Liver (tissue), 9 donors: ENCODE measurements around the gene CCL24. TPM values are rescaled to one million over a fixed set of nuclear protein-coding genes. Genes with fewer than 3 reads are reported as not detected.
"Not testable (repeated sequence)": the region's sequence is repeated elsewhere in the genome, so short reads cannot be mapped to it uniquely, and the experiment has no call there.

Experiments
- DNase-seq: peaks from one replicate; pipeline ENCODE4 v3.0.0-alpha.2; 2017; ENCODE audit warnings: low spot score
- H3K27ac ChIP-seq, 2 donors: one replicate each; pipeline ENCODE4 v1.7.0; 2013; ENCODE audit warnings: inconsistent platforms in 2 of 2, low read length in 2 of 2, control low read depth in 1 of 2, low read depth in 1 of 2, mild to moderate bottlenecking in 1 of 2
- H3K27me3 ChIP-seq, 4 donors: one replicate each; pipeline versions ENCODE4 v1.6.1 to v1.7.0; 2013; ENCODE audit warnings: low read length in 3 of 4, inconsistent platforms in 1 of 4, mild to moderate bottlenecking in 1 of 4, moderate library complexity in 1 of 4; ENCODE audit not compliant: control insufficient read depth in 4 of 4, insufficient read depth in 4 of 4
- H3K36me3 ChIP-seq, 4 donors: one replicate each; pipeline versions ENCODE4 v1.6.1 to v1.7.0; 2013; ENCODE audit warnings: low read length in 3 of 4, mild to moderate bottlenecking in 3 of 4, low read depth in 1 of 4, moderate library complexity in 1 of 4; ENCODE audit not compliant: control insufficient read depth in 4 of 4, insufficient read depth in 3 of 4
- H3K4me1 ChIP-seq, 4 donors: one replicate each; pipeline versions ENCODE4 v1.6.1 to v1.7.0; 2013; ENCODE audit warnings: low read length in 3 of 4, mild to moderate bottlenecking in 3 of 4, moderate library complexity in 1 of 4; ENCODE audit not compliant: control insufficient read depth in 4 of 4, insufficient read depth in 4 of 4
- H3K4me3 ChIP-seq, 3 donors: one replicate each; pipeline versions ENCODE4 v1.6.1 to v1.7.0; 2013; ENCODE audit warnings: low read length in 3 of 3, control low read depth in 1 of 3, low read depth in 1 of 3, mild to moderate bottlenecking in 1 of 3
- H3K9ac ChIP-seq, 2 donors: one replicate each; pipeline ENCODE4 v1.7.0; 2013; ENCODE audit warnings: low read length in 2 of 2, mild to moderate bottlenecking in 2 of 2, moderate library complexity in 2 of 2, control low read depth in 1 of 2, low read depth in 1 of 2
- H3K9me3 ChIP-seq, 4 donors: one replicate each; pipeline versions ENCODE4 v1.6.1 to v1.7.0; 2013; ENCODE audit warnings: low read length in 3 of 4; ENCODE audit not compliant: control insufficient read depth in 4 of 4
- EGR1 ChIP-seq, 2 donors: IDR thresholded peaks; 2 replicates each; pipeline ENCODE4 v1.6.1; 2016 to 2018; ENCODE audit warnings: antibody characterized with exemption in 2 of 2, low read depth in 2 of 2
- FOXA1 ChIP-seq: IDR thresholded peaks from 2 replicates; pipeline ENCODE4 v1.6.1; 2016; ENCODE audit warnings: antibody characterized with exemption
- GABPA ChIP-seq, 2 donors: IDR thresholded peaks in 1 of 2; conservative IDR thresholded peaks in 1 of 2; 2 replicates each; pipeline ENCODE4 v1.6.1; 2016; ENCODE audit warnings: antibody characterized with exemption in 2 of 2, mild to moderate bottlenecking in 1 of 2, moderate library complexity in 1 of 2
- HNF4A ChIP-seq, 2 donors: conservative IDR thresholded peaks; 2 replicates each; pipeline ENCODE4 v1.6.1; 2016; ENCODE audit warnings: antibody characterized with exemption in 2 of 2, mild to moderate bottlenecking in 2 of 2
- HNF4G ChIP-seq: IDR thresholded peaks from 2 replicates; pipeline ENCODE4 v1.6.1; 2016; ENCODE audit warnings: antibody characterized with exemption
- JUND ChIP-seq, 2 donors: IDR thresholded peaks; 2 replicates each; pipeline ENCODE4 v1.6.1; 2016; ENCODE audit warnings: antibody characterized with exemption in 2 of 2
- NR2F2 ChIP-seq: IDR thresholded peaks from 2 replicates; pipeline ENCODE4 v1.6.1; 2016; ENCODE audit warnings: antibody characterized with exemption
- RAD21 ChIP-seq, 2 donors: IDR thresholded peaks; 2 replicates each; pipeline ENCODE4 v1.6.1; 2016; ENCODE audit warnings: antibody characterized with exemption in 2 of 2, mild to moderate bottlenecking in 2 of 2
- REST ChIP-seq: IDR thresholded peaks from 2 replicates; pipeline ENCODE4 v1.6.1; 2016; ENCODE audit warnings: antibody characterized with exemption, mild to moderate bottlenecking
- RXRA ChIP-seq, 2 donors: IDR thresholded peaks; 2 replicates each; pipeline ENCODE4 v1.6.1; 2017 to 2018; ENCODE audit warnings: antibody characterized with exemption in 2 of 2, mild to moderate bottlenecking in 1 of 2
- SP1 ChIP-seq: IDR thresholded peaks from 2 replicates; pipeline ENCODE4 v1.6.1; 2018; ENCODE audit warnings: antibody characterized with exemption, mild to moderate bottlenecking
- TAF1 ChIP-seq: conservative IDR thresholded peaks from 2 replicates; pipeline ENCODE4 v1.6.1; 2016; ENCODE audit warnings: antibody characterized with exemption, mild to moderate bottlenecking
- YY1 ChIP-seq: IDR thresholded peaks from 2 replicates; pipeline ENCODE4 v1.6.1; 2016; ENCODE audit warnings: antibody characterized with exemption, mild to moderate bottlenecking
- WGBS: extraction: QIAGEN DNeasy Blood & Tissue Kit; methylation state at CpG from one replicate; pipeline ENCODE4 v1.1.7; 2013; 5-methylcytosine and 5-hydroxymethylcytosine counted together
- polyA plus RNA-seq, 2 donors: library from polyadenylated mRNA; stranded (reverse) in 1 of 2; unstranded in 1 of 2; fragments of 200-250 nt in 1 of 2; fragments of >200 nt in 1 of 2; fragmentation: Nextera tagmentation in 1 of 2; extraction: Ambion mirVana in 1 of 2; gene quantifications; one replicate each; pipeline versions ENCODE4 v1.2.1 to v1.2.3, GENCODE V29; 2013 to 2015
- total RNA-seq, 2 donors: library from RNA; depleted of rRNA; stranded (reverse); fragments of >200 nt; gene quantifications; one replicate each; pipeline ENCODE4 v1.2.3, GENCODE V29; 2014
- TF ChIP-seq, protein P1 (sequence below): fragments of 150-350 bp; IDR thresholded peaks from 2 replicates; pipeline ENCODE4 v1.5.1; 2017; ENCODE audit warnings: improper control_type of control experiment, low read depth, low read length; ENCODE audit not compliant: missing input control
- TF ChIP-seq, protein P2 (sequence below): IDR thresholded peaks from 2 replicates; pipeline ENCODE4 v1.6.1; 2016; ENCODE audit warnings: antibody characterized with exemption
- TF ChIP-seq, protein P3 (sequence below): IDR thresholded peaks from 2 replicates; pipeline ENCODE4 v1.6.1; 2016; ENCODE audit warnings: antibody characterized with exemption
- donor health status: healthy.
- donor health status: healthy.
- donor health status: healthy.
- donor health status: healthy.
- donor health status: healthy.

The CCL24 gene
- total and polyA plus RNA-seq, 4 donors, result 0.47 to 2.1 (median 1.6) TPM; not detected in 1

GRCh38 chr7:75842836-75843446 lies 29.3 kb upstream of the CCL24 start:
- no peak for DNase-seq
- 71% methylated on average over 8 of the region's 8 CpGs for WGBS

DNA sequence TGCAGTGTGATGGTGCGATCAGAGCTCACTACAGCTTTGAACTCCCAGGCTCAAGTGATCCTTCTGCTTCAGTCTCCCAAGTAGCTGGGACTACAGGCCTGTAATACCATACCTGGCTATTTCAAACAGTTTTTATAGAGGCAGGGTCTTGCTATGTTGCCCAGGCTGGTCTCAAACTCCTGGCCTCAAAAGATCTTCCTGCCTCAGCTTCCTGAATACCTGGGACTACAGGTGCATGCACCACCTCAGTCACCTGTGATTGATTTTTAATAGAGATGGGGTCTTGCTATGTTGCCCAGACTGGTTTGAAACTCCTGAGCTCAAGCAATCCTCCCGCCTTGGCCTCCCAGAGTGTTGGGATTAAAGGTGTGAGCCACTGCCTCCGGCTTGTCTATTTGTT lies 26.4 kb upstream of the CCL24 start:
- no peak for DNase-seq
- H3K27ac ChIP-seq, result no peak overlapping the region
- H3K4me3 ChIP-seq, result no peak overlapping the region
- H3K36me3 ChIP-seq, result no peaks in the 10 kb centered on the region
- H3K9ac ChIP-seq, result no peak overlapping the region
- H3K4me1 ChIP-seq, result no peaks in the 10 kb centered on the region
- TF ChIP-seq YY1, result no peak
- no peak for TF ChIP-seq TAF1
- H3K27me3 ChIP-seq, result no peaks in the 10 kb centered on the region
- H3K9me3 ChIP-seq, result no peaks in the 10 kb centered on the region
- WGBS, result 96% methylated on average over 3 of the region's 3 CpGs

More at GRCh38 chr7:75842836-75843446, 29.3 kb upstream of the CCL24 start:
- no peaks in the 10 kb centered on the region for H3K36me3 ChIP-seq
- peak overlapping the region in 1 of 2 donors; percentile 70 for H3K27ac ChIP-seq
- H3K4me3 ChIP-seq, result no peak overlapping the region
- H3K9me3 ChIP-seq, result no peaks in the 10 kb centered on the region
- TF ChIP-seq NR2F2 (no peak), JUND (IDR thresholded peaks at IDR 0.05) (peak; percentile 28 to 32)
- H3K4me1 ChIP-seq, result no peaks in the 10 kb centered on the region
- H3K27me3 ChIP-seq, result no peaks in the 10 kb centered on the region
- no peak overlapping the region for H3K9ac ChIP-seq

DNA sequence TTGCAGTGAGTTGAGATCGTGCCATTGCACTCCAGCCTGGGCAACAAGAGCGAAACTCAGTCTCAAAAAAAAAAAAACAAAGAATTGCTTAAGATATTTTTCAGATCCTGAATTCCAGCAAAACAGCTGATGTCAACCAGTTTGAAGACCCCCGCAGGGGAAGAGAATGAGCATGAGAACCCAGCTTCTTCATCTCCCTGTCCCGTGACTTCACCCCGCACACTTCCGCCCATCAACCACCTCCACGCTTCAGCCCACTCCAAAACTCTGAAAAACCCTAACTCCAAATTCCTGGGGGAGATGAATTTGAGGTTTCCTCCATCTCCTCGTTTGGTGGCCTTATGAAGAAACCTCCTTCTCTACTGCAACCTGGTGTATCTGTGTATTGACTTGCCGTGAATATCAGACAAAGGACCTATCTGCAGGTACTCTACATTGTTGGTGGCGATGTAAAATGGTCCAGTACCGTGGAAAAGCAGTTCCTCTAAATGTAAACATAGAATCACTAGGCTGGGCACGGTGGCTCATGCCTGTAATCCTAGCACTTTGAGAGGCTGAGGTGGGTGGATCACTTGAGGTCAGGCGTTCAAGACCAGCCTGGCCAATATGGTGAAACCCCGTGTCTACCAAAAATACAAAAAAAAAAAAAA lies 24.8 kb upstream of the CCL24 start:
- not testable (repeated sequence) for H3K9me3 ChIP-seq, H3K27ac ChIP-seq

GRCh38 chr7:75836798-75837197 lies 23.2 kb upstream of the CCL24 start:
- no peaks in the 10 kb centered on the region for H3K4me1 ChIP-seq
- no peak overlapping the region for H3K27ac ChIP-seq
- no peaks in the 10 kb centered on the region for H3K36me3 ChIP-seq
- H3K4me3 ChIP-seq, result no peak overlapping the region
- no peak for DNase-seq
- H3K9me3 ChIP-seq, result no peaks in the 10 kb centered on the region
- 94% methylated on average over 7 of the region's 7 CpGs for WGBS
- TF ChIP-seq SP1 (no peak), RAD21 (IDR thresholded peaks at IDR 0.05) (no peak), JUND (IDR thresholded peaks at IDR 0.05) (no peak), NR2F2 (no peak), REST (no peak), RXRA (IDR thresholded peaks at IDR 0.05) (no peak), HNF4G (no peak), FOXA1 (no peak), YY1 (no peak), EGR1 (IDR thresholded peaks at IDR 0.05; ENCODE audit: low read depth in 2 of 2) (no peak), GABPA (IDR thresholded peaks at IDR 0.05 in 1 of 2, conservative IDR thresholded peaks at IDR 0.05 in 1 of 2) (no peak), HNF4A (conservative IDR thresholded peaks at IDR 0.05) (no peak)
- TF ChIP-seq, protein P1, sequence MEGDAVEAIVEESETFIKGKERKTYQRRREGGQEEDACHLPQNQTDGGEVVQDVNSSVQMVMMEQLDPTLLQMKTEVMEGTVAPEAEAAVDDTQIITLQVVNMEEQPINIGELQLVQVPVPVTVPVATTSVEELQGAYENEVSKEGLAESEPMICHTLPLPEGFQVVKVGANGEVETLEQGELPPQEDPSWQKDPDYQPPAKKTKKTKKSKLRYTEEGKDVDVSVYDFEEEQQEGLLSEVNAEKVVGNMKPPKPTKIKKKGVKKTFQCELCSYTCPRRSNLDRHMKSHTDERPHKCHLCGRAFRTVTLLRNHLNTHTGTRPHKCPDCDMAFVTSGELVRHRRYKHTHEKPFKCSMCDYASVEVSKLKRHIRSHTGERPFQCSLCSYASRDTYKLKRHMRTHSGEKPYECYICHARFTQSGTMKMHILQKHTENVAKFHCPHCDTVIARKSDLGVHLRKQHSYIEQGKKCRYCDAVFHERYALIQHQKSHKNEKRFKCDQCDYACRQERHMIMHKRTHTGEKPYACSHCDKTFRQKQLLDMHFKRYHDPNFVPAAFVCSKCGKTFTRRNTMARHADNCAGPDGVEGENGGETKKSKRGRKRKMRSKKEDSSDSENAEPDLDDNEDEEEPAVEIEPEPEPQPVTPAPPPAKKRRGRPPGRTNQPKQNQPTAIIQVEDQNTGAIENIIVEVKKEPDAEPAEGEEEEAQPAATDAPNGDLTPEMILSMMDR, result no peak
- TF ChIP-seq, protein P2, sequence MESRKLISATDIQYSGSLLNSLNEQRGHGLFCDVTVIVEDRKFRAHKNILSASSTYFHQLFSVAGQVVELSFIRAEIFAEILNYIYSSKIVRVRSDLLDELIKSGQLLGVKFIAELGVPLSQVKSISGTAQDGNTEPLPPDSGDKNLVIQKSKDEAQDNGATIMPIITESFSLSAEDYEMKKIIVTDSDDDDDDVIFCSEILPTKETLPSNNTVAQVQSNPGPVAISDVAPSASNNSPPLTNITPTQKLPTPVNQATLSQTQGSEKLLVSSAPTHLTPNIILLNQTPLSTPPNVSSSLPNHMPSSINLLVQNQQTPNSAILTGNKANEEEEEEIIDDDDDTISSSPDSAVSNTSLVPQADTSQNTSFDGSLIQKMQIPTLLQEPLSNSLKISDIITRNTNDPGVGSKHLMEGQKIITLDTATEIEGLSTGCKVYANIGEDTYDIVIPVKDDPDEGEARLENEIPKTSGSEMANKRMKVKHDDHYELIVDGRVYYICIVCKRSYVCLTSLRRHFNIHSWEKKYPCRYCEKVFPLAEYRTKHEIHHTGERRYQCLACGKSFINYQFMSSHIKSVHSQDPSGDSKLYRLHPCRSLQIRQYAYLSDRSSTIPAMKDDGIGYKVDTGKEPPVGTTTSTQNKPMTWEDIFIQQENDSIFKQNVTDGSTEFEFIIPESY, result no peak
- TF ChIP-seq, protein P3, sequence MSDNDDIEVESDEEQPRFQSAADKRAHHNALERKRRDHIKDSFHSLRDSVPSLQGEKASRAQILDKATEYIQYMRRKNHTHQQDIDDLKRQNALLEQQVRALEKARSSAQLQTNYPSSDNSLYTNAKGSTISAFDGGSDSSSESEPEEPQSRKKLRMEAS, result no peak
- no peaks in the 10 kb centered on the region for H3K27me3 ChIP-seq
- H3K9ac ChIP-seq, result no peak overlapping the region

More for the DNA sequence above, 24.8 kb upstream of the CCL24 start:
- not testable (repeated sequence) for H3K36me3 ChIP-seq, H3K27me3 ChIP-seq, H3K4me1 ChIP-seq, DNase-seq, H3K9ac ChIP-seq, H3K4me3 ChIP-seq
- WGBS, result 81% methylated on average over 14 of the region's 14 CpGs
